Karpas-422 (cell line): ENCODE results near the gene ABCC12. TPM values are rescaled to one million over a fixed set of nuclear protein-coding genes. Genes with fewer than 3 reads are reported as not detected.

ENCODE experiments used
- DNase-seq: peaks from one replicate; pipeline ENCODE4 v3.0.0-alpha.2; 2015
- H2AFZ ChIP-seq: fragments of 200-600 bp; sonication (generic); 2 replicates; pipeline ENCODE4 v1.6.1; 2014; ENCODE audit warnings: antibody characterized with exemption, low read length, mixed read lengths
- H3K27ac ChIP-seq: fragments of 200-600 bp; sonication (generic); 2 replicates; pipeline ENCODE4 v1.5.1; 2014; ENCODE audit warnings: mild to moderate bottlenecking, low read length, moderate library complexity
- H3K27me3 ChIP-seq: fragments of 200-600 bp; sonication (generic); 2 replicates; pipeline ENCODE4 v1.6.1; 2014; ENCODE audit warnings: low read length, mixed read lengths
- H3K36me3 ChIP-seq: fragments of 200-600 bp; sonication (generic); 2 replicates; pipeline ENCODE4 v1.6.1; 2014; ENCODE audit warnings: low read length, mixed read lengths; ENCODE audit not compliant: insufficient read depth
- H3K4me1 ChIP-seq: fragments of 200-600 bp; sonication (generic); 2 replicates; pipeline ENCODE4 v1.6.1; 2014; ENCODE audit warnings: mild to moderate bottlenecking, low read length, mixed read lengths
- H3K4me2 ChIP-seq: fragments of 200-600 bp; sonication (generic); 2 replicates; pipeline ENCODE4 v1.6.1; 2014; ENCODE audit warnings: low read length, low read depth, mild to moderate bottlenecking; ENCODE audit not compliant: poor library complexity, severe bottlenecking
- H3K4me3 ChIP-seq: fragments of 200-600 bp; sonication (generic); 2 replicates; pipeline ENCODE4 v1.5.1; 2014; ENCODE audit warnings: mild to moderate bottlenecking, antibody characterized with exemption, low read length, mixed read lengths
- H3K79me2 ChIP-seq: fragments of 200-600 bp; sonication (generic); 2 replicates; pipeline ENCODE4 v1.6.1; 2014; ENCODE audit warnings: mild to moderate bottlenecking, low read length, mixed read lengths
- H3K9ac ChIP-seq: fragments of 200-600 bp; sonication (generic); 2 replicates; pipeline ENCODE4 v1.6.0; 2014; ENCODE audit warnings: low read length
- H3K9me2 ChIP-seq: fragments of 200-600 bp; sonication (generic), shearing (Covaris generic); replicated peaks from 2 replicates; pipeline ENCODE4 v1.6.0; 2014; ENCODE audit warnings: mild to moderate bottlenecking, low read length, moderate library complexity; ENCODE audit not compliant: insufficient read depth
- H3K9me3 ChIP-seq: fragments of 300-700, 200-600 bp; sonication (generic); 2 replicates; pipeline ENCODE4 v1.6.1; 2014; ENCODE audit warnings: low read length, mixed read lengths
- H4K20me1 ChIP-seq: fragments of 200-600 bp; sonication (generic); 2 replicates; pipeline ENCODE4 v1.6.1; 2014; ENCODE audit warnings: mild to moderate bottlenecking, antibody characterized with exemption, low read length, low read depth; ENCODE audit not compliant: insufficient read depth
- total RNA-seq: library from RNA; depleted of rRNA; stranded (reverse); fragments of >200 nt; shearing (Covaris generic); gene quantifications from 2 replicates; pipeline ENCODE4 v1.2.3, GENCODE V29; 2014; ENCODE audit warnings: low replicate concordance

ABCC12 gene
- total RNA-seq, 1 experiment from 2014 or later = 0.86 TPM

DNA sequence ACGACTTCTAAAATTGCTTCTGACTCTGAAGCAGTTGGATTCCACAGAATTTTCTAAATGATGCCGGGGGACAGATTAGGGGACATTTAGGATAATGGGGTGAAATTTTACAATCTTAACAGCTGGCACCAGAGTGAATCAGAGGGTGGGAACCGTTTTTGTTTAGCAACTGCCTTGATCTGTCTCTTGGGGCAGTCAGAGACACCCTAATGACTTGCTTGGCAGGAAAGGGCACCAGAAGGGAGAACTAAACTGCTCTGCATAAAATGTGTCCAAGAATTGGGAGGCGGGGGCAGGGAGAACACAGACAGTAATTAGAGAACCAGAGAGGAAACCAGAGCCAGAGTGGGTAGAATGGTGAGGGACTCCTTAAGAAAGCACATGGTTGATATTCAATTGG is 6.1 kb upstream of the ABCC12 start:
- peaks cover 51% of the 10 kb centered on the region for H3K4me1 ChIP-seq
- H3K27ac ChIP-seq = peak overlapping the region; percentile 64
- no peaks in the 10 kb centered on the region for H3K36me3 ChIP-seq
- H3K9me3 ChIP-seq = no peaks in the 10 kb centered on the region
- H3K4me2 ChIP-seq = peak overlapping the region; percentile 59
- no peaks in the 10 kb centered on the region for H3K79me2 ChIP-seq
- H3K9ac ChIP-seq = peak overlapping the region; percentile 28
- H3K4me3 ChIP-seq = peak overlapping the region; percentile 25
- no peaks in the 10 kb centered on the region for H4K20me1 ChIP-seq
- peak; percentile 73 for DNase-seq
- no peaks in the 10 kb centered on the region for H3K9me2 ChIP-seq
- no peaks in the 10 kb centered on the region for H3K27me3 ChIP-seq
- H2AFZ ChIP-seq = peak overlapping the region; percentile 26; the same call in 1 of the 2 replicates

DNA sequence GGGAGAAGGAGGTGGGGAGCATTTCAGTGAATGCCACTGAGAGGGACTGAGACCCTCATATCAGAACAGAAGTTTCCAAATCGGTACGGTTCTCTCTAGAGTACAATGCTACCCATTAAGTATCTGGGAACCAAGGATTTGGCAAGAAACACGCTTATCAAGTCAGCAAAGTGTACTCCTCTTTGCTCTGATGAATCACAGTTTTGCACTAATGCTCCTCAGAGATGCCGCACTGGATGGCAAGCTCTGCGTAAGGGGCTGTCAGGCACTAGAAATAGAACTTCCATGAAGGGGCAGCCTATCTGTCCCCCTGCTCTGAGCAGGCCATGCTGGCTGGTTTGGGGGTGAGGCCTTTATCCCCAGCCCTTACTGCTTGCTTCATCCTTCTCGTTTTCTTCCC is 4.8 kb upstream of the ABCC12 start:
- Histone ChIP-seq H3K4me3 (no peak overlapping the region), H2AFZ (no peak overlapping the region), H3K27me3 (no peaks in the 10 kb centered on the region), H3K36me3 (no peaks in the 10 kb centered on the region), H3K9me2 (no peaks in the 10 kb centered on the region), H3K9me3 (no peaks in the 10 kb centered on the region), H3K79me2 (no peaks in the 10 kb centered on the region), H4K20me1 (no peaks in the 10 kb centered on the region), H3K27ac (no peak overlapping the region), H3K9ac (no peak overlapping the region), H3K4me1 (peaks cover 57% of the 10 kb centered on the region), H3K4me2 (no peak overlapping the region)
- no peak for DNase-seq

DNA sequence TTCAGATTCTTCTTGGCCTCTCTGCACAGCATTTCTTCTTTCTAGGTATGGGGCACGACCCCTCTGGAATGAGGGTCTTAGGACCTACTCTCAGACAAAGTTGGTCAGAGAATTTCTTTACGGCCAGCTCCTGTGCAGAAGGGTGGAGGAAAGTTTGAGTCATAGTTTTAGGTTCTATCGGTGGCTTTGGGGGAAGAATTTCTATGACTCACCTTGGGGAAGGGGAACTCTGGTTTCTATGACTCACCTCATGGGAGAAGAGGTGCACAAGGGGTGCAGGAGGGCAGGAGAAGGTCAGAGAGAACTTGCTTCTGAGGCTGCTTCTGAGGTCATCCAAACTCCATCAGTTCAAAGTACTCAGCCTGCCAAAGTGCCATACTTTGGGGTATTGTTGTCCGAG is 2.5 kb upstream of the ABCC12 start:
- Histone ChIP-seq H2AFZ (no peak overlapping the region), H3K9ac (no peak overlapping the region), H3K9me2 (no peaks in the 10 kb centered on the region), H3K27ac (no peak overlapping the region), H3K4me3 (no peak overlapping the region), H3K9me3 (no peaks in the 10 kb centered on the region), H3K79me2 (no peaks in the 10 kb centered on the region), H3K4me2 (no peak overlapping the region), H4K20me1 (no peaks in the 10 kb centered on the region), H3K36me3 (no peaks in the 10 kb centered on the region), H3K4me1 (peaks cover 57% of the 10 kb centered on the region), H3K27me3 (no peaks in the 10 kb centered on the region)
- peak; percentile 64 for DNase-seq

DNA sequence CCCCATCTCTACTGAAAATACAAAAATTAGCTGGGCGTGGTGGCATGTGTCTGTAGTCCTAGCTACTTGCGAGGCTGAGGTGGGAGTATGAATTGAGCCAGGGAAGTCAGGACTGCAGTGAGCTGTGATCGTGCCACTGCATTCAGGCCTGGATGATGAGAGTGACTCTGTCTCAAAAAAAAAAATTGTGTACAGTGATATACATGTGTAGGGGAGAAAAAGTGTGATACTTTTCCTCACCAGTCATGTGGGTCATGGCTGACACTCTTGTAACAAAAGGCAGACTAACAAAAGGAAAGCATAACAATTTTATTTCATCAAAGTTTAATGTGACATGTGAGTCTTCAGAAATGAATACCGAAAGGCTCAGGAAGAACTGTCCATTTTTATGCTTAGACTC is 2.0 kb upstream of the ABCC12 start:
- H2AFZ ChIP-seq = no peak overlapping the region
- H3K4me1 ChIP-seq = peaks cover 53% of the 10 kb centered on the region
- H3K4me3 ChIP-seq = no peak overlapping the region
- no peaks in the 10 kb centered on the region for H3K9me3 ChIP-seq
- DNase-seq = no peak
- no peak overlapping the region for H3K27ac ChIP-seq
- no peaks in the 10 kb centered on the region for H3K27me3 ChIP-seq
- no peaks in the 10 kb centered on the region for H3K9me2 ChIP-seq
- H4K20me1 ChIP-seq = no peaks in the 10 kb centered on the region
- H3K4me2 ChIP-seq = no peak overlapping the region
- no peak overlapping the region for H3K9ac ChIP-seq
- no peaks in the 10 kb centered on the region for H3K79me2 ChIP-seq
- H3K36me3 ChIP-seq = no peaks in the 10 kb centered on the region

DNA sequence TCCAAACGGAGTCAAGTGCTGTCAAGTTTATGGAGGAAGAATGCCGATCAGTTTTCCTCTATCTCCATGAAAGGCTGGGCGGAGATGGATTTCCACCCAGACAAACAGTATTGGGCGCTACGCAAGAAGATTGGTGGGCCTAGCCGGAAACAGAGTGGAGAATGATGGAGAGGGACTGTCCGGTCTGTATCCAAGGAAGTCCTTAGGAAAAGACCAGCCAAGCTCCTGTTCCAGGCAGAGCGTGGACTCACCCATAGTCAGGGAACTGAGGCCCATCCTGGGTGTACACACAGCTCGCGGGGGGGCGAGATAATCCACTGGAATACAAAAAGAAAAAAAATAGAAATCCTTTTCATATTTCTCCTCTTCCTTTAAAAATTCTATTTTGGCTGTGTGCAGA is 1.5 kb upstream of the ABCC12 start:
- H3K4me2 ChIP-seq = peak overlapping the region; percentile 53
- H2AFZ ChIP-seq = no peak overlapping the region; the same call in 1 of the 2 replicates
- no peaks in the 10 kb centered on the region for H3K27me3 ChIP-seq
- H4K20me1 ChIP-seq = no peaks in the 10 kb centered on the region
- H3K9me3 ChIP-seq = no peaks in the 10 kb centered on the region
- no peaks in the 10 kb centered on the region for H3K9me2 ChIP-seq
- no peaks in the 10 kb centered on the region for H3K79me2 ChIP-seq
- no peak for DNase-seq
- H3K36me3 ChIP-seq = no peaks in the 10 kb centered on the region
- H3K9ac ChIP-seq = no peak overlapping the region
- peaks cover 48% of the 10 kb centered on the region for H3K4me1 ChIP-seq
- no peak overlapping the region; the same call in 1 of the 2 replicates for H3K4me3 ChIP-seq
- no peak overlapping the region for H3K27ac ChIP-seq

DNA sequence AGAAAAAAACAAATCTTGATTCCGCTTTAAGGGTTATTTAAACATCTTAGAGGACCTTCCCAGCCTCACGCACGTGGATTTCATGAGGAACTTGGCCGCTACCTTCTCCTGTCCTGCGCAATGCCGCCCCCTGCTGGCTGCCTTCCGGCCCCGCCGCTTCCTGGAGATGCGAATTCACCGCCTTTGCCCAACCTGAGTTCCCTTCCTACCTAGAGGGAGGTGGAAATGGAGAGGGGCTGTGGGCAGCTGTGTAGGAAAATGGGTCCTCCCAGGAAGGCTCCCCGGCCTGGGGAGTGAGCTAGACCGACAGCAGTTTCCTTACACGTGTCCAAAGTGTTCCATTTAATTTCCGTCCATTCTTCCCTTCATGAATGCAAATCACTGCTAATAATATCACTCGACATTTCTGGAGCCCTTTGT is 1.0 kb upstream of the ABCC12 start:
- H3K79me2 ChIP-seq = no peaks in the 10 kb centered on the region
- H3K36me3 ChIP-seq = no peaks in the 10 kb centered on the region
- DNase-seq = peak; percentile 93
- H3K9me2 ChIP-seq = no peaks in the 10 kb centered on the region
- H3K4me1 ChIP-seq = peaks cover 43% of the 10 kb centered on the region
- H3K9me3 ChIP-seq = no peaks in the 10 kb centered on the region
- H3K27ac ChIP-seq = no peak overlapping the region
- peak overlapping the region; percentile 34; the same call in 1 of the 2 replicates for H2AFZ ChIP-seq
- H3K27me3 ChIP-seq = no peaks in the 10 kb centered on the region
- H3K4me2 ChIP-seq = peak overlapping the region; percentile 53
- H3K4me3 ChIP-seq = peak overlapping the region; percentile 25; the same call in 1 of the 2 replicates
- no peak overlapping the region; the same call in 1 of the 2 replicates for H3K9ac ChIP-seq
- H4K20me1 ChIP-seq = no peaks in the 10 kb centered on the region

DNA sequence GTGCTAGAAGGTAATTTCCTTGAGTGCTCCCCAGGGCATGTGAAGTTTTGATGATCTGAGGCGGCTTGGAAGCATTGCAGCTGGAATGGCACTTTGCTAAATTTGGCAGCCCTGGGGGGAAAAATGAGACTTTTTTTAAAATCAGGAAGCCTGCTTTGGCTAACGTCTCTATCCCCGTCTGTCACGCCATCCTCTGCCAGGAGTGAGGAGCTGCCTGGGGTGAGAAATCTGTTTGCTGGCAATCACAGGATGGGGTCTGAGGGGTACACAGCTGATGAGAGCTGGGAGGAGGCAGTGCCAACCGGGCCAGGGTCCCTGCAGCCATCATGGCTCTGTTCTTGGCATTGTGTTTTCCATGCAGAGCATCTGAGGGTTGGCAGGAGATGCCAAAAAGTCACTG is 2.0 kb downstream of the ABCC12 start:
- DNase-seq = no peak
- Histone ChIP-seq H3K27ac (no peak overlapping the region), H2AFZ (no peak overlapping the region), H3K4me2 (no peak overlapping the region), H3K9me3 (peaks cover 6% of the 10 kb centered on the region; the same call in 1 of the 2 replicates), H3K4me1 (peaks cover 21% of the 10 kb centered on the region), H3K4me3 (no peak overlapping the region), H3K27me3 (no peaks in the 10 kb centered on the region), H3K9ac (no peak overlapping the region), H3K36me3 (no peaks in the 10 kb centered on the region), H3K79me2 (no peaks in the 10 kb centered on the region), H3K9me2 (no peaks in the 10 kb centered on the region), H4K20me1 (no peaks in the 10 kb centered on the region)

DNA sequence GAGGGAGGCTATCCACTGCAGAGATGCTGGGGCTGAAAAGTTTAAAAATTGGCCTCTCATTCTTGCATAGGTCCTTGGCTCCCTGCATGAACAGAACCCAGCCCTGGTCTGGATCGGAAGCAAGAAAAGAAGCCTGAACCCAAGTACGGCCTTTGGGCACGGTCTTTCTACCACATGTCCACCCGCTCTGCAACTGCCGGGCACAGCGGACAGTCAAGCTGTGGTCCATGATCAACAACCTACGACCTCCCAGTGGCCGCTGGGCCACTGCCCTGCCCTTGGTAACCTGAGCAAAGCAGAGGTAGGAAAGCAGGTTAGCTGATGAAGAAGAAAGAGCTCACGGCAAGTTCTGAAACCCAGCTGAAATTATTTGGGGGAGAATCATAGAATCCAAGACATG is 3.6 kb downstream of the ABCC12 start:
- no peak for DNase-seq
- H3K4me2 ChIP-seq = no peak overlapping the region
- no peak overlapping the region for H3K4me3 ChIP-seq
- H3K9me2 ChIP-seq = no peaks in the 10 kb centered on the region
- H3K4me1 ChIP-seq = peaks cover 9% of the 10 kb centered on the region
- no peak overlapping the region for H3K27ac ChIP-seq
- H3K9ac ChIP-seq = no peak overlapping the region
- no peaks in the 10 kb centered on the region for H3K27me3 ChIP-seq
- peaks cover 6% of the 10 kb centered on the region; the same call in 1 of the 2 replicates for H3K9me3 ChIP-seq
- H2AFZ ChIP-seq = no peak overlapping the region
- H3K79me2 ChIP-seq = no peaks in the 10 kb centered on the region
- no peaks in the 10 kb centered on the region for H3K36me3 ChIP-seq
- no peaks in the 10 kb centered on the region for H4K20me1 ChIP-seq

DNA sequence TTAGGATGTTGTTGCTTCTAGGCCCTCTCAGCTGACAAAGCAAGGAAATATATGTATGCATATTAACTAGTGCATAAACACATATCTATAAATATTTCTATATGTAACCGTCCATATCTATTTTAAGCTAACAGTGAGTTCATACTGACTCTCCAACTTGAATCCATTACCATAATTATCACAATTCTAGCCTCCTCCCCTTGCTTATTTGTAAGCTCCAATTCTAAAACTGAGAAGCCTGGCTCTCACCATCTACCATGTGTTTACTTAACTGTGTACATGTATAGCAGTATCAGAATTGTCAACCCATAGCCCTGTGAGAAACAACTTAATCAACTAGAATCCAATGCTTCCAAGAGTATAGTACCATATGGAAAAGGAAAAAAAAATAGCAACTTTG is 5.1 kb downstream of the ABCC12 start:
- no peaks in the 10 kb centered on the region for H3K4me1 ChIP-seq

More for the DNA sequence above, 5.1 kb downstream of the ABCC12 start:
- Histone ChIP-seq H3K9ac (no peak overlapping the region), H3K9me2 (no peaks in the 10 kb centered on the region), H3K27me3 (no peaks in the 10 kb centered on the region), H3K9me3 (peaks cover 6% of the 10 kb centered on the region; the same call in 1 of the 2 replicates), H3K36me3 (no peaks in the 10 kb centered on the region), H4K20me1 (no peaks in the 10 kb centered on the region), H3K4me2 (no peak overlapping the region), H3K4me3 (no peak overlapping the region), H3K27ac (no peak overlapping the region), H2AFZ (no peak overlapping the region), H3K79me2 (no peaks in the 10 kb centered on the region)
- DNase-seq = no peak
